Erythroblast (primary cell): Measurements from ENCODE around the gene SPEM3.
"Not testable (repeated sequence)": the region's sequence is repeated elsewhere in the genome, so short reads cannot be mapped to it uniquely, and the experiment has no call there.

Source experiments
- DNase-seq, 2 experiments: peaks; one replicate each; lab custom pipeline; 2025; lab: John Stamatoyannopoulos, UW
- GATA1 ChIP-seq: IDR thresholded peaks from 2 replicates; pipeline ENCODE4 v1.6.1; 2011; ENCODE audit warnings: low read depth, mild to moderate bottlenecking, control low read depth, low read length, moderate library complexity
- POLR2A ChIP-seq: IDR thresholded peaks from 2 replicates; pipeline ENCODE4 v1.6.1; 2011; ENCODE audit warnings: mild to moderate bottlenecking, low read length

SPEM3 gene

DNA sequence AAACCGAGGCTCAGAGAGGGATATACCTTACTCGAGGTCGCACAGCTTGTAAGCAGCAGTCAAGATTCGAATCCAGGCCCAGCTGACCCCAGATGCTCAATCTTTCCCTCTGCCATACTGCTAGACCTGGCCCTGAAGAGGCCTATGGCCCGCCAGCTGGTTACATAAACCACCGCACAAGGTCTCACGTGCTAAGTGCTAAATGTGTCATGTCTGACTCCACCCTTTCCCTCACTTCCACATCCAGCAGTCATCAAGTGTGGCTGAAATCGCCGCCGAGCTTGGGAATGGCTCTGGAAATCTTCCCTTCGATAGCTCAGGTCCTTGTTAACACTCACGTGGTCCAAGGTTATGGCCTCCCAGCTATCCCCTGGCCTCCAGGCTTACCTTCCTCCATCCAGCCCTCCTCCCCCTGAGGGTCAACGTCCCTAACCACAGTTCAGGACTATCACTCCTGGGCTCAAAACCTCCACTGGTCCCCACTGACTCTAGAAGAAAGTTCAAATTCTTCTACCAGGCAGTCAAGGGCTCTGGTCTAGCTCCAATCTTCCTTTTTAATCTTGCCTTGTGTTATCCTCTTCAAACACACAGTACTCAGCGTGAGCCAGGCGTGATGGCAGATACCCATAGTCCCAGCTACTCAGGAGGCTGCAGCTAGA, 47.2 kb downstream of the SPEM3 start:
- peak; percentile 48 for TF ChIP-seq POLR2A
- TF ChIP-seq GATA1, result peak; percentile 45
- DNase-seq, result peak; percentile 92 to 95

- DNase-seq, result peak in 1 of 2 experiments; percentile 76
- TF ChIP-seq GATA1, result no peak
- TF ChIP-seq POLR2A, result no peak
Measured at GRCh38 chr17:7476494-7476893, 47.8 kb downstream of the SPEM3 start.

DNA sequence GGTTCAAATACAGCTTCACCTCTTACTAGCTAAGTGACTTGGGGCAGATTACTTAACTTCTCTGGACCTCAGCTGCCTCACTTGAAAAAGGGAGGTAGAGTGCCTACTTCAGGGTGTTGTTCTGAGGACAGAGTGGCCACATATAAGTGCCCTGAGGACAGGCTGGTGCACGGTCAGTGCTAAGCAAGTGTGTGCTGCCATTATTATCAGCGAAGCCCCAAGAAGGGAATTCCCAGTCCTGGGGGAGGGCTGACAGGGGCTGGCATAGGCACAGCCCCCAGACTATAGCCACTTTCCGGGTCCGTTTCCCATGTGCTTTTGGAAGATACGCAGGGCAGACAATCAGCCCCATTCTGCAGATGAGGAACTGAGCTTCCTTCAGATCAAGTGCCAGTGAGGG, 48.3 kb downstream of the SPEM3 start:
- DNase-seq, result no peak
- TF ChIP-seq POLR2A (no peak), GATA1 (no peak)

DNA sequence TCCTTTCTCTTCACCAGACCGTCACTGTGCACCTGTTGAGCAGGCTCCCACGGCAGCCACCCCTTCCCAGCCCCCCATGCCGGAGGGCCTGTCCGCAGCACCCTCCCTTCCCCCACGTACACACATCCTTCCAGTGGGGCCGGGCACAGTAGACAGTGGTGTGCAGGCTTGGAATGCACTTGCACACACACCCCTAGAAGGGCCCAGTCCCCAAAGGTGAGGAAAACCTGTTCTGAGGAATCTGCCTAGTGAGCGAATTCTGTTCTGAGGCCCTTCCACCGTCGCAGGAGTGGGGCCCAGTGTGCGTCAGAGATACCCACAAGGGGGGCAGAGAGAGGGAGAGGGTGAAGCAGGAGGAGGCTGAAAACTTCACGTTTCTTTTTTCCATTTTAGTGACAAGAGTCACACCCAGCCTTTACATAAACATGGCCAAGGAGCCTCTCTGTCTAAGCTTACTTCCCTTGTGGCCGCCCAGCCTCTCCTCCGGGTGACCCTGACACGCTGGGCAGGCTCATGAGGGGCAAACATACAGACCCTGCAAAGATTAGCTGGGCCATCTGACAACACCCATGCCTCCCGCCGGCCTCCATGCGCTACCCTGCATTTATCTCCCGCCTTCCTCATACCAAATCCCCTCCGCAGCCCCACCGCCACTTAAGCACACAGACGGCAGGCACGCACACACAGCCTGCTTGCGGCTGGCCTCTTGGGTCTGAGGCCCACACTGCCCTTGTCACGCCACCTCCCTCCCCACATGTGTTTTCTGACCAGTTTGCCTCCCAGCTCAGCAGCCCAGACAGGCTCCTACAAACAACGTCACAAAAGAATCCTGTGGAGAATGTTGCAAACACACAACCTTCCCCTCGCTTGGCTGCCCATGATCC, 49.0 kb downstream of the SPEM3 start:
- no peak for TF ChIP-seq GATA1
- no peak for TF ChIP-seq POLR2A

DNA sequence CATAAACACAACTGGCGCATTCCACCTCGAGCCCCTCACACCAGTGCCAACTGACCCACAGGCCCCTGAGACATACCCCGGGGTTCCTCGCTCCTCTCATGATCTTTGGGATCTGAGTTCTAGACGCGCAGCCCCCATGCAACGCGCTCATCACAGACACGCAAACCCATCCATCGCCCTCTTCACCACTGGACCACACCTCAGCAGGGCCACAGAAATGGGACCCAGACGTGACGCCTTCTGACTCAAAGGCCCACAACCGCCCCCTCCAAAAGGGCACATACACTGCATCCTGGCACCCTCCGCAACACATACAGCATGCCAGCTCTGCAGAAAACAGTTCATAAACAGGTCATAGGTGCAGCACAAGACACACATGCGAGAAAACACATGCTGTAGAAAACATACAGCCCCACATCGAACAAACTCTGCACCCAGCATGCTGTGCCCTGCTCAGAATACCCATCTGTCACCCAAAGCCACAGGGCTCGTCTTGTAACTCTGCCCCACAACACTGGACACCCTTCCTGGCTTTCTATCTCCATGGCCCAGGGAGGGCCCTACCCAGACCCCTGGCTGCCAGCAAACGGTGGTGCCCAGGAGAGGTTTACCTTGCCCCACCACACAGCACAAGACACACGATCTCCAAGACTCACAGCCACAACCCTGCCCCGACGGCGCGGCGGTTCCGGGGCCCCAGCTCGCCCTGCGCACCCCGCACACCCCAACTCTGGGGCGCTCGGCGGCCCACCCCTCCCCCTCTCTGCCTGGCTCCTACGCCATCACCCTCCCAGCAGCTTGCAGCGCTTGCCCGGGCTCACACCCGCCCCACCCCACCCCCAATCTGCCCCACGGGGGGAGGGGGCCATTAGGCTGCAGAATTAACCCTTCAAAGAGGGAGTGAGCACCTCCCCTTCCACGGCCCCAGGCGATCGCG, 49.9 kb downstream of the SPEM3 start:
- DNase-seq, result peak; percentile 83 to 84
- TF ChIP-seq POLR2A, result peak; percentile 50
- TF ChIP-seq GATA1, result no peak

More for the DNA sequence above, 49.0 kb downstream of the SPEM3 start:
- peak; percentile 74 to 76 for DNase-seq

DNA sequence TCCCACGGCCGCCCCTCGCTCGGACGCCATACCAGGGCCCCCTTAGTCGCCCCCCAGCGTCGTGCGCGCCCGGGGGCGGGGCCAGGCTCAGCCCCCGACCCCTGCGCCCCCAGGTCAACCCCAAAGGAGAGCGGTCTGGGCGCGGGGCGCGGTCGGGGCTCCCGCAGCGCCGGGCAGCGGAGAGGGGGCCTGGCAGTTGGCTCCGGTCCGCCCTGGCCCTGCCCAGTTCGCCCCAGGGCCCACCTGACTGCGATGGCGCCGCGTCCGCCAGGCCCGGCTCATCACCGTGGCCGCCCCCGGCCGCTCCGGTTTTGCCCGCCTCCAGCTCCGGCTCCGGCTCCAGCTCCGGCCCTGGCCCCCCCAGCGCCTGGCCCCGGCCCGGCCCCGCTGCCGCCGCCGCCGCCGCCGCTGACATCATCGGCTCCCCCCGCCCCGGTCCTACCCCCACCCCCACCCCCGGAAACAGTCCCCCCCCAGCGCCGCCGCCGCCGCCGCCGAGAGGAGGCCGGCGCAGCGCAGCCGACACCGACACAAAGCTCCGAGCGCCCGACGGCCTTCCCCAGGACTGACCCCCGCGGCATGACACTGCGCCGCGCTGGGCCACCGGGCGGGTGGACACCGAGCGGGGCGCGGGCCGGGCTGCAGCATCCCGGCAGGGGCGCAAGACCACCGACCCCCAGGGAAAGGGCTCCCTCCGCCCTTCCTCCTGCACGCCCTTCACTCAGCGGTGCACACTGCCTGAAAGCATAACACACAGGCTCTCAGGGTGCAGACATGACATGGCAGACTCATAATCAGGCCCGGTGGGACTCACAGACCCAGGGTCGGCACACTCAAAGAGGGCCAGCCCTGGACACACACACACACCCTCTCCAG, 50.8 kb downstream of the SPEM3 start, which contains the start of gene ZBTB4:
TSS of gene ZBTB4 (minus strand) at position 419 of the 876 bp plus-strand sequence. CDS start 12,830 bp downstream, outside the sequence.
- DNase-seq, result peak; percentile 81 to 85
- TF ChIP-seq POLR2A, result peak; percentile 32
- no peak for TF ChIP-seq GATA1

DNA sequence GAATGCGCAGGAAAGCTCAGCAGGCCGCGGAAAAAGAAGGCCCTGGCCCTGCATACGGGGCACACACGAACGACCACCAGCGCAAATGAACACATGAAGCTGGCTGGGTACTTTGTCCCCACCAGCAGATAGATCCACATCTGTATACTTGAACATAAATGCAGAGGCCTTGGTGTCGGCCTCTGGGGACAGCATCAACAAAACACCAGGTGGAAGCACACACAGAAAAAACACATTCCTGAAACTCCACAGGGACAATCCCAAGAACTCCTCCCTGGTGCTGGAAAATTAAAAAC, 51.4 kb downstream of the SPEM3 start:
- no peak for DNase-seq
- TF ChIP-seq GATA1 (no peak), POLR2A (no peak)

DNA sequence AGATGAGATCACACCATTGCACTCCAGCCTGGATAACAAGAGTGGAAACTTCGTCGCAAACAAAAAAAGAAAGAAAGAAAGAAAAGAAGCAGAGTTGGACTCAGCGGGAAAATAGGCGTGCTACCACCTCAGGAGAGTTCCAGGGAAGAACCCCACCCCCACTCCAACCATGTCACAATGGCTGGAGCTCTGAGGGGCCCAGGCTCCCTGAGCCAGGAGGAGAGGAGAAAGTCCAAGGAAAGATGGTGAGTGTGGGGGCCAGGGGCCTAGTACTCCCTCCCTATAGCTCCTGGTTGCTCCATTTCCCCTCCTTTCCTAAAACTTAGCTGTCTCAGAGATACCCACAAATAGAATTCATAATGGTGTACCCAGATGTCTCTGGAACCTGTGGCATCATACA, 52.6 kb downstream of the SPEM3 start, which contains the start of gene SLC35G6:
TSS of gene SLC35G6 (plus strand) at position 172 of the 400 bp plus-strand sequence. CDS start at position 243, 71 bp downstream.
- DNase-seq, result not testable (repeated sequence)

- not testable (repeated sequence) for DNase-seq
Measured at GRCh38 chr17:7481842-7482741, 53.4 kb downstream of the SPEM3 start.
